Smooth muscle cell (in vitro differentiated cells): ENCODE data around the gene SENP7. TPM values are rescaled to one million over a fixed set of nuclear protein-coding genes. Genes with fewer than 3 reads are reported as not detected.
"Not testable (repeated sequence)": the region's sequence is repeated elsewhere in the genome, so short reads cannot be mapped to it uniquely, and the experiment has no call there.

ENCODE experiments used
- DNase-seq: peaks from one replicate; lab custom pipeline; 2025; ENCODE audit not compliant: unreplicated experiment; lab: John Stamatoyannopoulos, UW
- H2AFZ ChIP-seq: fragments of 200-600 bp; sonication (generic); 2 replicates; pipeline ENCODE4 v1.6.0; 2016; ENCODE audit warnings: antibody characterized with exemption, low read depth, mild to moderate bottlenecking
- H3F3A ChIP-seq: fragments of 200-600 bp; sonication (generic); 2 replicates; pipeline ENCODE4 v1.6.0; 2017; ENCODE audit warnings: antibody characterized with exemption, low read depth
- H3K27ac ChIP-seq: fragments of 200-600 bp; sonication (generic); 2 replicates; pipeline ENCODE4 v1.5.1; 2016; ENCODE audit warnings: low read depth, mild to moderate bottlenecking
- H3K27me3 ChIP-seq: fragments of 200-600 bp; sonication (generic); 2 replicates; pipeline ENCODE4 v1.6.1; 2016; ENCODE audit warnings: low read depth, mild to moderate bottlenecking
- H3K36me3 ChIP-seq: fragments of 200-600 bp; sonication (generic); 2 replicates; pipeline ENCODE4 v1.5.1; 2016; ENCODE audit warnings: low read depth
- H3K4me1 ChIP-seq: fragments of 200-600 bp; sonication (generic); 2 replicates; pipeline ENCODE4 v1.5.1; 2016; ENCODE audit warnings: low read depth
- H3K4me2 ChIP-seq: fragments of 200-600 bp; sonication (generic); 2 replicates; pipeline ENCODE4 v1.6.0; 2016; ENCODE audit warnings: mild to moderate bottlenecking
- H3K4me3 ChIP-seq: fragments of 200-600 bp; sonication (generic); 2 replicates; pipeline ENCODE4 v1.5.1; 2016; ENCODE audit warnings: mild to moderate bottlenecking
- H3K79me2 ChIP-seq: fragments of 200-600 bp; sonication (generic); 2 replicates; pipeline ENCODE4 v1.6.0; 2016; ENCODE audit warnings: low read depth, mild to moderate bottlenecking
- H3K9ac ChIP-seq: fragments of 200-600 bp; sonication (generic); 2 replicates; pipeline ENCODE4 v1.6.0; 2016; ENCODE audit warnings: low read depth
- H3K9me3 ChIP-seq: fragments of 200-600 bp; sonication (generic); replicated peaks from 2 replicates; pipeline ENCODE4 v1.5.1; 2016; ENCODE audit warnings: low read depth
- H4K20me1 ChIP-seq: fragments of 200-600 bp; sonication (generic); 2 replicates; pipeline ENCODE4 v1.6.0; 2016; ENCODE audit warnings: low read depth
- CTCF ChIP-seq: fragments of 200-600 bp; sonication (generic); IDR thresholded peaks from 2 replicates; pipeline ENCODE4 v1.5.1; 2017; ENCODE audit warnings: borderline replicate concordance, mild to moderate bottlenecking, antibody characterized with exemption; ENCODE audit not compliant: insufficient read depth, poor library complexity, severe bottlenecking
- WGBS: methylation state at CpG from one replicate; pipeline ENCODE4 v1.1.7; 2016; ENCODE audit warnings: low lambda C conversion rate; 5-methylcytosine and 5-hydroxymethylcytosine counted together
- polyA plus RNA-seq: library from polyadenylated mRNA; unstranded; fragments of >200 nt; fragmentation: Nextera tagmentation; extraction: Ambion mirVana; gene quantifications from 2 replicates; pipeline ENCODE4 v1.2.1, GENCODE V29; 2016
- total RNA-seq: library from RNA; depleted of rRNA; stranded (reverse); fragments of >200 nt; gene quantifications from 2 replicates; pipeline ENCODE4 v1.2.3, GENCODE V29; 2014

SENP7 gene
- total and polyA plus RNA-seq, 2 experiments from 2014 or later, result 6.6 to 37.1 TPM

DNA sequence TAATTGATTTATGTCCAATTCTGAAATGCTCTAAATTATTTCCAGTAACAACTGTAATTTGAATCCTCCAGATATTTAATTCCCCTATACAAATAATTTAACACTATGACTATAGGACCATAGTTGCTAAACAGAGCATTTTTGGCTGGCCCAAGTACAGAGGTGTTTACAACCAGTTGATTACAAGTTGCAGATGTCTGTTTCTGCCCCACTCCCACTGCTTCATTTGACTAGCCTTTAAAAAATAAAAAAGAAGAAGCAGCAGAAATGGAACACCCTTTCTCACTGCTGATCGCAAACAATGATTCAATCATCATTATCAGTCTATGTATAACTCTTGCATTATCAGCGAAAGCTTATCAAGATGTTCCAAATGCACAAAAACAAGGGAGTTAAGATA, 54.6 kb downstream of the SENP7 start:
- Histone ChIP-seq H3K9ac (no peak overlapping the region), H3K9me3 (no peaks in the 10 kb centered on the region), H3K36me3 (no peaks in the 10 kb centered on the region), H3K27me3 (no peaks in the 10 kb centered on the region), H3K4me3 (no peak overlapping the region), H4K20me1 (peaks cover 11% of the 10 kb centered on the region), H3K27ac (no peak overlapping the region), H3K4me2 (no peak overlapping the region), H3F3A (no peaks in the 10 kb centered on the region), H3K4me1 (no peaks in the 10 kb centered on the region), H2AFZ (no peak overlapping the region), H3K79me2 (peaks cover 12% of the 10 kb centered on the region)
- 76% methylated on average over 2 of the region's 2 CpGs for WGBS
- DNase-seq, result no peak
- TF ChIP-seq CTCF, result no peak

DNA sequence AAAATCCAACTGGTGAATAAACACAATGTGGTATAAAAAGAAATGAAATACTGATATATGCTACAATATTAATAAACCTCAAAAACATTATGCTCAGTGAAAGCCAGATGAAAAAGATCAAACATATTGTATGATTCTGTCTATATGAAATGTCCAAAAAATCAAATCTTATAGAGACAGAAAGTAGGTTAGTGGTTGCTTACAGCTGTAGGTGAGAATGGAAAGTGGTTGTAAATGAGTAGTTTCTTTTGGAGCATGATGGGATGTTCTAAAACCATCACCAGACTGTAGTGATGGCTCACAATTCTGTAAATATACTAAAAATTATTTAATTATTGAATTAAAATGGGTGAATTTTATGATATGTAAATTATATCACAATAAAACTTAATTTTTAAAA, 58.4 kb downstream of the SENP7 start:
- Histone ChIP-seq H3K79me2 (peaks cover 12% of the 10 kb centered on the region), H3K4me1 (no peaks in the 10 kb centered on the region), H4K20me1 (peaks cover 10% of the 10 kb centered on the region), H3K27me3 (no peaks in the 10 kb centered on the region), H3F3A (no peaks in the 10 kb centered on the region), H3K9me3 (no peaks in the 10 kb centered on the region), H3K36me3 (no peaks in the 10 kb centered on the region), H3K9ac (no peak overlapping the region), H3K27ac (no peak overlapping the region), H3K4me3 (no peak overlapping the region), H3K4me2 (no peak overlapping the region), H2AFZ (no peak overlapping the region)
- no peak for DNase-seq
- TF ChIP-seq CTCF, result no peak

GRCh38 chr3:101453961-101454360, 59.1 kb downstream of the SENP7 start:
- Histone ChIP-seq H3K27ac (no peak overlapping the region), H3K9ac (no peak overlapping the region), H4K20me1 (peaks cover 3% of the 10 kb centered on the region), H3K9me3 (no peaks in the 10 kb centered on the region), H3K4me2 (no peak overlapping the region), H3K36me3 (no peaks in the 10 kb centered on the region), H2AFZ (no peak overlapping the region), H3F3A (no peaks in the 10 kb centered on the region), H3K27me3 (no peaks in the 10 kb centered on the region), H3K79me2 (peaks cover 12% of the 10 kb centered on the region), H3K4me1 (no peaks in the 10 kb centered on the region), H3K4me3 (no peak overlapping the region)
- no peak for DNase-seq
- no peak for TF ChIP-seq CTCF
- WGBS, result 51% methylated on average over 3 of the region's 3 CpGs

- H2AFZ ChIP-seq, H3F3A ChIP-seq, H3K4me2 ChIP-seq, H4K20me1 ChIP-seq, H3K4me1 ChIP-seq, H3K27me3 ChIP-seq, H3K36me3 ChIP-seq, H3K9me3 ChIP-seq, H3K4me3 ChIP-seq, H3K9ac ChIP-seq, DNase-seq, H3K27ac ChIP-seq: not testable (repeated sequence)
- over 99% methylated on average over 23 of the region's 23 CpGs for WGBS
- peaks cover 47% of the 10 kb centered on the region for H3K79me2 ChIP-seq
Observed at GRCh38 chr3:101438641-101439040, 74.4 kb downstream of the SENP7 start.
